Measurements from ENCODE around the gene ZNF597.

The ZNF597 gene

DNA sequence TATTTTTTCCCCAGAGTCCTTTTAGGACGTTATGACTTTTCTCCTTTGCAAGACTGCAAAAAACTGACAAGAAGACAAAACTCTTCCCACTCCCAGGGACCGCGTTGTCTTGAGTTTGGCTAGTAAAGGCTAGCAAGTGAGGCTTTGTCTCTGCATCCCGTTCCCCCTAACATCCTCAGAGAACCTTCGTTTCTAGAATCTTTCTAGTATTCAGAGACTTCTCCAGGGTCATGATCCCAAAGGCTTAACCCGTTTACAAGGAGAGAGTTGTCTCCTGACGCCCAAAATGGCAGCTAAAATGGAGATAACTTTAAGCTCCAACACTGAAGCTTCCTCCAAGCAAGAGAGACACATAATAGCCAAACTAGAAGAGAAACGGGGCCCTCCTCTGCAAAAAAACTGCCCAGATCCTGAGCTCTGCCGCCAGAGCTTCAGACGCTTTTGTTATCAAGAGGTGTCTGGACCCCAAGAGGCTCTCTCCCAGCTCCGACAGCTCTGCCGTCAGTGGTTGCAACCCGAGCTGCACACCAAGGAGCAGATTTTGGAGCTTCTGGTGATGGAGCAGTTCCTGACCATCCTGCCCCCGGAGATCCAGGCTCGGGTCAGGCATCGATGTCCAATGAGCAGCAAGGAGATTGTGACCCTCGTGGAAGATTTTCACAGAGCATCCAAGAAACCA is 41.4 kb downstream of the ZNF597 start:
- Histone ChIP-seq H3K79me2 (ENCODE audit: insufficient read depth, low read length) (peaks cover 10% of the 10 kb centered on the region), H3K36me3 (ENCODE audit: insufficient read depth, low read length) (peaks cover 59% of the 10 kb centered on the region), H3K4me1 (ENCODE audit: insufficient read depth, low read length, severe bottlenecking) (peaks cover 15% of the 10 kb centered on the region), H4K20me1 (ENCODE audit: insufficient read depth, low read length) (no peaks in the 10 kb centered on the region), H3K9me3 (ENCODE audit: low read length) (peaks cover 5% of the 10 kb centered on the region; the same call in 1 of the 2 replicates), H3K9ac (ENCODE audit: low read length) (peak overlapping the region; percentile 75), H3K9me2 (ENCODE audit: low read depth, low read length) (no peaks in the 10 kb centered on the region), H3K27ac (ENCODE audit: low read depth, low read length, poor library complexity, severe bottlenecking) (peak overlapping the region; percentile 39), H2AFZ (ENCODE audit: low read length) (no peak overlapping the region), H3K27me3 (ENCODE audit: insufficient read depth, low read length) (no peaks in the 10 kb centered on the region), H3F3A (ENCODE audit: insufficient read depth, low read length) (no peaks in the 10 kb centered on the region), H3K4me2 (ENCODE audit: low read length) (peak overlapping the region; percentile 83), H3K4me3 (ENCODE audit: low read depth, low read length, poor library complexity, severe bottlenecking) (peak overlapping the region; percentile 98)
- TF ChIP-seq, protein P1, sequence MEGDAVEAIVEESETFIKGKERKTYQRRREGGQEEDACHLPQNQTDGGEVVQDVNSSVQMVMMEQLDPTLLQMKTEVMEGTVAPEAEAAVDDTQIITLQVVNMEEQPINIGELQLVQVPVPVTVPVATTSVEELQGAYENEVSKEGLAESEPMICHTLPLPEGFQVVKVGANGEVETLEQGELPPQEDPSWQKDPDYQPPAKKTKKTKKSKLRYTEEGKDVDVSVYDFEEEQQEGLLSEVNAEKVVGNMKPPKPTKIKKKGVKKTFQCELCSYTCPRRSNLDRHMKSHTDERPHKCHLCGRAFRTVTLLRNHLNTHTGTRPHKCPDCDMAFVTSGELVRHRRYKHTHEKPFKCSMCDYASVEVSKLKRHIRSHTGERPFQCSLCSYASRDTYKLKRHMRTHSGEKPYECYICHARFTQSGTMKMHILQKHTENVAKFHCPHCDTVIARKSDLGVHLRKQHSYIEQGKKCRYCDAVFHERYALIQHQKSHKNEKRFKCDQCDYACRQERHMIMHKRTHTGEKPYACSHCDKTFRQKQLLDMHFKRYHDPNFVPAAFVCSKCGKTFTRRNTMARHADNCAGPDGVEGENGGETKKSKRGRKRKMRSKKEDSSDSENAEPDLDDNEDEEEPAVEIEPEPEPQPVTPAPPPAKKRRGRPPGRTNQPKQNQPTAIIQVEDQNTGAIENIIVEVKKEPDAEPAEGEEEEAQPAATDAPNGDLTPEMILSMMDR (IDR thresholded peaks at IDR 0.05; ENCODE audit: low read length), result no peak
- TF ChIP-seq EZH2 (IDR thresholded peaks at IDR 0.05; ENCODE audit: borderline replicate concordance, low read length), result no peak

DNA sequence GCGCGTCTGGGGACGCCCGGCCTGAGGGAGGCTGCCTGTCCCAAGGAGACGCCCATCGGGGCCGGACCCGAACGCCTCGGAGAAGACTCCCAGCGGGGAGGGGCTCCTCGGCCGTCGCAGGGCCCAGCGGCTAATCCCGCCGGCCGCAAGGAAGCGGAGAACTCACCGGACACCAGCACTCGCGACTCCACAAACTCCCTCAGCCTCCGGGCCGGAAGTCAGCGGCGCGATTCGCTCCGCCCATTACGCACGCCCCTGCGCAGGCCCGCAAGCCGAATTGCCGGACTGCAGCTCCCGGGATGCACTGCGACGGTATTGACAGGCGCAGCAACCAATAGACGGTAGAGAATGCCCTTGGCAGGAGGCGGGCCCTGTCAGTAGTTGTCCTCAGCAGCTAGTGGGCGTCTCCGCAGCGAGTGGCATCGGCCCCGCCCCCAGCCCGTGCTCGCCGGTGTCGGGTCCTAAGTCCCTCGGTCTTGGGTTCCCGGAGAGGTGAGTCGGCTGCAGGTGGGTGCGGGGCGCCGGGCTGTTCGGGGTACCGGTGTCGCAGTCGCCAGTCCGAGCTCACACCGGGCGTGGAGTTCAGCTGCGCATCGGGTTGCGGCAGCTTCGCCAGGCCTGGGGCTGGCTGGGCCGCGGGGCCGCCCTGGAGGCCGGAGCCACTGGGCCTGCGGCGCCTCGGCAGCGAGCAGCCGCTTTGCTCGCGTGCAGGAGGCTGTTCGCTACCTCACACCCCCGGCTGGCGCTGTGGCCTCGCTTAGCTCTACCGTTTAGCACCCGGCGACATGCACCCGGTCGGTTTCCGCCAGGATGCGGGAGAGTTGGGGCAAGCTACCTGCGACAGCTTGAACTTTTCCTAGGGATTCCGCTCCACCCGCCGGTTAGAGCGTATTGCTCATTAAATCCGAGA is 42.3 kb downstream of the ZNF597 start, which contains the start of the genes ZNF174 and ZSCAN32:
ZNF174 (plus strand) TSS at position 437 of the 910 bp plus-strand sequence. CDS start 790 bp downstream, outside the sequence.
ZSCAN32 (minus strand) TSS at position 226 of the 910 bp plus-strand sequence. CDS start 3,447 bp downstream, outside the sequence.
- H3K36me3 ChIP-seq (ENCODE audit: insufficient read depth, low read length), result peaks cover 59% of the 10 kb centered on the region
- peaks cover 15% of the 10 kb centered on the region for H3K4me1 ChIP-seq (ENCODE audit: insufficient read depth, low read length, severe bottlenecking)
- H3K9me3 ChIP-seq (ENCODE audit: low read length), result 0 out of 2 replicates have a peak, but pooled peaks cover 4% of the 10 kb centered on the region
- H3K27me3 ChIP-seq (ENCODE audit: insufficient read depth, low read length), result no peaks in the 10 kb centered on the region
- H2AFZ ChIP-seq (ENCODE audit: low read length), result no peak within 1 kb of the TSS
- TF ChIP-seq EZH2 (IDR thresholded peaks at IDR 0.05; ENCODE audit: borderline replicate concordance, low read length), result no peak
- TF ChIP-seq, protein P1 (IDR thresholded peaks at IDR 0.05; ENCODE audit: low read length), result no peak
- H3K4me2 ChIP-seq (ENCODE audit: low read length), result peak within 1 kb of the TSS; percentile 95
- peak within 1 kb of the TSS; percentile 39 for H3K27ac ChIP-seq (ENCODE audit: low read depth, low read length, poor library complexity, severe bottlenecking)
- peak within 1 kb of the TSS; percentile 97 for H3K9ac ChIP-seq (ENCODE audit: low read length)
- H3F3A ChIP-seq (ENCODE audit: insufficient read depth, low read length), result no peaks in the 10 kb centered on the region
- H3K4me3 ChIP-seq (ENCODE audit: low read depth, low read length, poor library complexity, severe bottlenecking), result peak within 1 kb of the TSS; percentile 98
- no peaks in the 10 kb centered on the region for H3K9me2 ChIP-seq (ENCODE audit: low read depth, low read length)
- H3K79me2 ChIP-seq (ENCODE audit: insufficient read depth, low read length), result peaks cover 13% of the 10 kb centered on the region
- H4K20me1 ChIP-seq (ENCODE audit: insufficient read depth, low read length), result no peaks in the 10 kb centered on the region

DNA sequence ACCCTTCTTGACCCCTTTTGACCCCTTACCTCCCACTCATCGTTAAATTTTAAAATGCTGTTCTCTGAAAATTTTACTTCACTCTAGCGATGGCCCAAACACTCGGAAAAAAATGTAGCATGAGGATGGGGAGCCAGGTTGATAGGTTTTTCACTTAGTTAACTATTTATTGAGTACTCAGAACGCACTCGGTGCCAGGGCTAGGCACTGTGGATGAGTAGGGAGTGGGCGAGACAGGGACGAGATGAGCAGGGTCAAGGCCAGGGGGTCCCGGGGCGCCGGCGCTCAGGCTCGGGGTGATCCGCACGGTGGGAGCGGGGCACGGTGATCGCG is 42.9 kb downstream of the ZNF597 start:
- H3K4me1 ChIP-seq (ENCODE audit: insufficient read depth, low read length, severe bottlenecking), result peaks cover 15% of the 10 kb centered on the region
- TF ChIP-seq, protein P1 (IDR thresholded peaks at IDR 0.05; ENCODE audit: low read length), result no peak
- TF ChIP-seq EZH2 (IDR thresholded peaks at IDR 0.05; ENCODE audit: borderline replicate concordance, low read length), result no peak
- no peaks in the 10 kb centered on the region for H4K20me1 ChIP-seq (ENCODE audit: insufficient read depth, low read length)
- peaks cover 13% of the 10 kb centered on the region for H3K79me2 ChIP-seq (ENCODE audit: insufficient read depth, low read length)
- no peaks in the 10 kb centered on the region for H3K9me2 ChIP-seq (ENCODE audit: low read depth, low read length)
- H3K4me3 ChIP-seq (ENCODE audit: low read depth, low read length, poor library complexity, severe bottlenecking), result peak overlapping the region; percentile 98
- no peaks in the 10 kb centered on the region for H3F3A ChIP-seq (ENCODE audit: insufficient read depth, low read length)
- H2AFZ ChIP-seq (ENCODE audit: low read length), result no peak overlapping the region
- peak overlapping the region; percentile 97 for H3K9ac ChIP-seq (ENCODE audit: low read length)
- peak overlapping the region; percentile 95 for H3K4me2 ChIP-seq (ENCODE audit: low read length)
- no peaks in the 10 kb centered on the region for H3K27me3 ChIP-seq (ENCODE audit: insufficient read depth, low read length)
- H3K27ac ChIP-seq (ENCODE audit: low read depth, low read length, poor library complexity, severe bottlenecking), result peak overlapping the region; percentile 13
- H3K9me3 ChIP-seq (ENCODE audit: low read length), result 0 out of 2 replicates have a peak, but pooled peaks cover 4% of the 10 kb centered on the region
- peaks cover 59% of the 10 kb centered on the region for H3K36me3 ChIP-seq (ENCODE audit: insufficient read depth, low read length)
